Left ventricle myocardium inferior (tissue), 1 donor: ENCODE data around the gene ARMS2. TPM values are rescaled to one million over a fixed set of nuclear protein-coding genes. Genes with fewer than 3 reads are reported as not detected.

ENCODE experiments used
- DNase-seq: peaks from one replicate; pipeline ENCODE4 v3.0.0-alpha.2; 2020
- H3K27ac ChIP-seq: fragments of 200-600 bp; replicated peaks from 2 replicates; pipeline ENCODE4 v1.8.0; 2021
- H3K27me3 ChIP-seq: fragments of 200-600 bp; 2 replicates; pipeline ENCODE4 v1.8.0; 2021; ENCODE audit warnings: low read depth
- H3K36me3 ChIP-seq: fragments of 200-600 bp; 2 replicates; pipeline ENCODE4 v1.8.0; 2021
- H3K4me1 ChIP-seq: fragments of 200-600 bp; 2 replicates; pipeline ENCODE4 v1.8.0; 2021
- H3K4me3 ChIP-seq: fragments of 200-600 bp; 2 replicates; pipeline ENCODE4 v1.8.0; 2021; ENCODE audit warnings: mild to moderate bottlenecking, moderate library complexity
- H3K9me3 ChIP-seq: fragments of 200-600 bp; replicated peaks from 2 replicates; pipeline ENCODE4 v1.8.0; 2021
- intact Hi-C: fragments of 100-400 bp; cut with micrococcal nuclease; formaldehyde crosslinking; loops from one replicate; pipeline ENCODE4 v1.11.0; 2022
- total RNA-seq: library from RNA; stranded (reverse); fragmentation: NEBNext Ultra II Directional; extraction: Animal tissue kit (Norgen Biotek cat#: 25700); gene quantifications from one replicate; pipeline ENCODE4 v1.2.1, GENCODE V29; 2021
- TF ChIP-seq, protein P1 (sequence below): fragments of 200-600 bp; IDR thresholded peaks from 2 replicates; pipeline ENCODE4 v1.8.0; 2021; ENCODE audit warnings: antibody characterized with exemption, mild to moderate bottlenecking, borderline replicate concordance
- donor health status: DM: no; HTN: yes; CAD: no; lungs with severe emphysema.

The ARMS2 gene
- total RNA-seq, 1 donor from 2014 or later, result 0.27 TPM

DNA sequence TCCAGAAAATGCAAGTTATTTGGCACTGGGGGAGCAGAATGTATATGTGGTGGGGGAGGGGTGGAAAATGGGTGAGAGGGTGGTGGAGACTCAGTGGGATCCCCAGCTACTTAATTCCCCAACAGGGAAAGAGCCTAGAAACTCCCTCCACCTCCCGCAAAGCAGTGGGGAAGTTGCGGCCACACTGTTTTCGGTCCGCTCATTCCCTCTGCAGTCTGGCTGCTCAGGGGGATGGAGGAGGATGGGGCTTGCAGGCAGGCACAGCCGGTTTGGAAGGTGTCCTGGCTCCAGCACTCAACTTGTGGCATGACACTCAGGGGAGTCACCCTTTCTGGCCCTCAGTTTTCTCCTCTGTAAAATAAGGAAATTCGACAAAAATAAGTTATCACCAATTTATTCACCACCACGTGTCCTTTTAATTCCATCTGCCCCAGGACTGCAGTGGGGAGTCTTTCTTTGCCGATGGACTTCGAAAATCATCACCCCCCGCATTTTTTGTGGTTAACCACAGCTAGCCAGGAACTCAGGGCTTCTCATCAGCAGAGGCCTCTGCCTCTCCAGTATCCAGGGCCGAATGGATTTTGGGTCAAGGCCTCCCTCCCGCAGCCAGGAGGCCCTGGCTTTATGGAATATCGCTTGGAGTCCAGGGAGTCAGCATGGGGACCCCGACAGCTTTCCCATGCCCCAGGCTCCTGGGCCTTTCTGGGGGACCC lies 5.3 kb downstream of the ARMS2 start:
- Histone ChIP-seq H3K27me3 (no peaks in the 10 kb centered on the region), H3K27ac (no peak overlapping the region), H3K9me3 (no peaks in the 10 kb centered on the region), H3K4me3 (no peak overlapping the region), H3K4me1 (peaks cover 47% of the 10 kb centered on the region), H3K36me3 (no peaks in the 10 kb centered on the region)
- no peak for DNase-seq
- intact Hi-C loops, result no loop called here
- TF ChIP-seq, protein P1, sequence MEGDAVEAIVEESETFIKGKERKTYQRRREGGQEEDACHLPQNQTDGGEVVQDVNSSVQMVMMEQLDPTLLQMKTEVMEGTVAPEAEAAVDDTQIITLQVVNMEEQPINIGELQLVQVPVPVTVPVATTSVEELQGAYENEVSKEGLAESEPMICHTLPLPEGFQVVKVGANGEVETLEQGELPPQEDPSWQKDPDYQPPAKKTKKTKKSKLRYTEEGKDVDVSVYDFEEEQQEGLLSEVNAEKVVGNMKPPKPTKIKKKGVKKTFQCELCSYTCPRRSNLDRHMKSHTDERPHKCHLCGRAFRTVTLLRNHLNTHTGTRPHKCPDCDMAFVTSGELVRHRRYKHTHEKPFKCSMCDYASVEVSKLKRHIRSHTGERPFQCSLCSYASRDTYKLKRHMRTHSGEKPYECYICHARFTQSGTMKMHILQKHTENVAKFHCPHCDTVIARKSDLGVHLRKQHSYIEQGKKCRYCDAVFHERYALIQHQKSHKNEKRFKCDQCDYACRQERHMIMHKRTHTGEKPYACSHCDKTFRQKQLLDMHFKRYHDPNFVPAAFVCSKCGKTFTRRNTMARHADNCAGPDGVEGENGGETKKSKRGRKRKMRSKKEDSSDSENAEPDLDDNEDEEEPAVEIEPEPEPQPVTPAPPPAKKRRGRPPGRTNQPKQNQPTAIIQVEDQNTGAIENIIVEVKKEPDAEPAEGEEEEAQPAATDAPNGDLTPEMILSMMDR, result no peak

DNA sequence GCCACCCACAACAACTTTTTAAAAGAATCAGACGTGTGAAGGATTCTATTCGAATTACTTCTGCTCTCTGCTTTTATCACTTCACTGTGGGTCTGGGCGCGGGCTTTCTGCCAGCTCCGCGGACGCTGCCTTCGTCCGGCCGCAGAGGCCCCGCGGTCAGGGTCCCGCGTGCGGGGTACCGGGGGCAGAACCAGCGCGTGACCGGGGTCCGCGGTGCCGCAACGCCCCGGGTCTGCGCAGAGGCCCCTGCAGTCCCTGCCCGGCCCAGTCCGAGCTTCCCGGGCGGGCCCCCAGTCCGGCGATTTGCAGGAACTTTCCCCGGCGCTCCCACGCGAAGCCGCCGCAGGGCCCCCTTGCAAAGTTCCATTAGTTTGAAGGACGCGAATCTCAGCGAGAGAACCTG lies 6.4 kb downstream of the ARMS2 start:
- peaks cover 56% of the 10 kb centered on the region for H3K4me1 ChIP-seq
- no peak for DNase-seq
- intact Hi-C loops, result no loop called here

DNA sequence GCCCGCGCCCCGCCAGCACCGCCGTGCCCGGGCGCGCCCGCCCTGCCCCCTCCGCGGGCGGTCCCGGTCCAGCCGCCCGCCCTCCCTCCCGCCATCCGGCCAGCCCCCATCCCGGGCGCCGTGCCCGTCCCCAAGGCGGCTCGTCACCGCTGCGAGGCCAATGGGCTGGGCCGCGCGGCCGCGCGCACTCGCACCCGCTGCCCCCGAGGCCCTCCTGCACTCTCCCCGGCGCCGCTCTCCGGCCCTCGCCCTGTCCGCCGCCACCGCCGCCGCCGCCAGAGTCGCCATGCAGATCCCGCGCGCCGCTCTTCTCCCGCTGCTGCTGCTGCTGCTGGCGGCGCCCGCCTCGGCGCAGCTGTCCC lies 6.9 kb downstream of the ARMS2 start, which contains the start of gene HTRA1:
TSS of gene HTRA1 (plus strand) at position 187 of the 362 bp plus-strand sequence. CDS start at position 287, 100 bp downstream.
- peak within 1 kb of the TSS; percentile 85 for H3K27ac ChIP-seq
- peak; percentile 86 for DNase-seq
- no peaks in the 10 kb centered on the region for H3K36me3 ChIP-seq
- peak within 1 kb of the TSS; percentile 91 for H3K4me3 ChIP-seq
- TF ChIP-seq, protein P1, result no peak
- H3K9me3 ChIP-seq, result no peaks in the 10 kb centered on the region
- no peaks in the 10 kb centered on the region for H3K27me3 ChIP-seq
- intact Hi-C loops, result no loop called here
- H3K4me1 ChIP-seq, result peaks cover 56% of the 10 kb centered on the region

More for the DNA sequence above, 6.4 kb downstream of the ARMS2 start:
- Histone ChIP-seq H3K27ac (peak overlapping the region; percentile 85), H3K9me3 (no peaks in the 10 kb centered on the region), H3K36me3 (no peaks in the 10 kb centered on the region), H3K4me3 (peak overlapping the region; percentile 91), H3K27me3 (no peaks in the 10 kb centered on the region)
- TF ChIP-seq, protein P1, result no peak

DNA sequence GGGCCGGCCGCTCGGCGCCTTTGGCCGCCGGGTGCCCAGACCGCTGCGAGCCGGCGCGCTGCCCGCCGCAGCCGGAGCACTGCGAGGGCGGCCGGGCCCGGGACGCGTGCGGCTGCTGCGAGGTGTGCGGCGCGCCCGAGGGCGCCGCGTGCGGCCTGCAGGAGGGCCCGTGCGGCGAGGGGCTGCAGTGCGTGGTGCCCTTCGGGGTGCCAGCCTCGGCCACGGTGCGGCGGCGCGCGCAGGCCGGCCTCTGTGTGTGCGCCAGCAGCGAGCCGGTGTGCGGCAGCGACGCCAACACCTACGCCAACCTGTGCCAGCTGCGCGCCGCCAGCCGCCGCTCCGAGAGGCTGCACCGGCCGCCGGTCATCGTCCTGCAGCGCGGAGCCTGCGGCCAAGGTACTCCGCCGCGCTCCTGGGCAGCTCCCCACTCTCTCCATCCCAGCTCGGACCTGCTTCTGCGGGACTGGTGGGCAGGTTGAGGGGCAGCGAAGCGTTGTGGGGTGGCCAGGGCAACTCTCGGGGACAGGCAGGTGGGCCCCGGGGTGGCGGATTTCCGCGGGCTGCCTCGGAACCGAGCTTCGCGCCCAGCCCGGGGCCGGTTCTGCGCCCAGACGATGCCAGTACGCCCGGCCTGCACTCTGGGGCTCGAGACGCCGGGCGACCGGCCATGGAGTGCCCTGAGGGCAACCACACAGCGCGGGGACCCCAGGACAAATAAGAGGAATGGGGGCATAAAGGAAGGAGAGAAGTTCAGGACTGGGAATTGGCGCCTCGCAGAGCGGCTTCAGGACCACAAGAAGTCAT lies 7.5 kb downstream of the ARMS2 start:
- no peaks in the 10 kb centered on the region for H3K27me3 ChIP-seq
- DNase-seq, result no peak
- H3K9me3 ChIP-seq, result no peaks in the 10 kb centered on the region
- TF ChIP-seq, protein P1, result no peak
- intact Hi-C loops, result no loop called here
- H3K27ac ChIP-seq, result peak overlapping the region; percentile 85
- no peaks in the 10 kb centered on the region for H3K36me3 ChIP-seq
- peaks cover 56% of the 10 kb centered on the region for H3K4me1 ChIP-seq
- peak overlapping the region; percentile 91 for H3K4me3 ChIP-seq

DNA sequence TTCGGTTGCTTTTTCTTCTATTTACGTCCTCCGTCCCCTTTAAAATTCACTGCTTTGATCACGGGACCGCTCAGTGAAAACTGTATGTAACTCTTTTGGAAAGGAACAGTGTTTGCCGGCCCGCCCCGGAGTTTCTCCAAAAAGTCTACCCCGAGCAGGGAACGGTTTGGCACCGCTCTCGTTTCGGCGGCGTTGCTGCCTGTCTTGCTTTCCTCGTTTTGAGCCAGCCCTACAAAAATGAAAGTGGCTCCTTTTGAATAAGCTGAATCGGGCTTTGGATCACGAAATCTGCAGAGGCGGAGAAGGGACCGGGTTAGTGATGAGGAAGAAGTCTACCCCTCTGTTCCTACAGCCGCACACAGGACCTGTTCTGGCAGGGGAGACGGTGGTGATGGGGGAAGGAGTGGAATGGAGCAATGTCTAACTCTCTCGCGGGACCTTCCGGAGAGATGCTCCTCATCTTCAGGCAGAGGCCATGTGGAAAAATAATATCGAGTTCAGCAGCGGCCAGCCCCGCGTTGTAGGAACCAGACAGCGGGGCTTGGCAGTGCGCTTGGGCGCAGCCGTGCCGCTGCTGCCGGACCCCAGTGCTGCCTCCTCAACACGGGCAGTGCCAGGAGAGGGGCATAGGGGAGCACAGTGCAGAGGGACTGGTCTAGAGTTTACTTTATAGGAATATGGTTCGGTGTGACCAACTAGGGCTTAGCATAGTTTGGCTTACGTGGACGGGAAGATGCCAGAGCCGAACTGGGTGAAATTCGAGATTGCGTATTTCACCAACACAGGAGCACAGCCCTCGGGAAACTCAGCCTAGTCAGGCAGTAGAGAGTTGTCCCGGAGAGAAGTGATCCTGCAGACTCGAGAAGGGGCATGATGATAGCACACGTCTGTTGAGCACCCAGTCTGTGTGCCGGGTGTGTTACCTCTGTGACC lies 8.3 kb downstream of the ARMS2 start:
- peak; percentile 72 for DNase-seq
- no peaks in the 10 kb centered on the region for H3K27me3 ChIP-seq
- H3K4me3 ChIP-seq, result peak overlapping the region; percentile 91
- peak overlapping the region; percentile 85 for H3K27ac ChIP-seq
- TF ChIP-seq, protein P1, result no peak
- no peaks in the 10 kb centered on the region for H3K36me3 ChIP-seq
- intact Hi-C loops, result no loop called here
- no peaks in the 10 kb centered on the region for H3K9me3 ChIP-seq
- peaks cover 56% of the 10 kb centered on the region for H3K4me1 ChIP-seq
